NCI-H128 (cell line): ENCODE data around the gene LUC7L.
"Not testable (repeated sequence)": the region's sequence is repeated elsewhere in the genome, so short reads cannot be mapped to it uniquely, and the experiment has no call there.

Source experiments
- DNase-seq: peaks from one replicate; lab custom pipeline; 2025; ENCODE audit not compliant: unreplicated experiment; lab: John Stamatoyannopoulos, UW

Gene LUC7L

GRCh38 chr16:167122-167690, 62.0 kb downstream of the LUC7L start:
- no peak for DNase-seq

- no peak for DNase-seq
Observed at GRCh38 chr16:166375-167121, 62.7 kb downstream of the LUC7L start.

GRCh38 chr16:165539-166374, 63.5 kb downstream of the LUC7L start, which contains the start of gene HBM:
Gene HBM (plus strand): TSS chr16:165978. CDS start chr16:165998, 20 bp downstream.
- DNase-seq = no peak

GRCh38 chr16:164827-165538, 64.3 kb downstream of the LUC7L start:
- no peak for DNase-seq

- not testable (repeated sequence) for DNase-seq
Observed at GRCh38 chr16:164134-164823, 65.0 kb downstream of the LUC7L start.

GRCh38 chr16:163696-164095, 65.6 kb downstream of the LUC7L start:
- DNase-seq = not testable (repeated sequence)

DNA sequence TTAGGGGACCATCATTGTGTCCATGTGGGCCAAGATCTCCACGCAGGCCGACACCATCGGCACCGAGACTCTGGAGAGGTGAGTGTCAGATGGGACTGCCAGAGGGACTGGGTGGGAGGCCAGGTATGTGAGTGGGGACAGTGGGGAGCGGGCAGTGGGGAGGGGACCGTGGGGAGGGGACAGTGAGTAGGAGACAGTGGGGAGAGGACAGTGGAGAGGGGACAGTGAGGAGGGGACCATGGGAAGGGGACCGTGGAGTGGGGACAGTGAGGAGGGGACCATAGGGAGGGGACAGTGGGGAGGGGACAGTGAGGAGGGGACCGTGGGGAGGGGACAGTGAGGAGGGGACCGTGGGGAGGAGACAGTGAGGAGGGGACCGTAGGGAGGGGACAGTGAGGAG, 66.1 kb downstream of the LUC7L start:
- DNase-seq = not testable (repeated sequence)

GRCh38 chr16:162271-162991, 66.8 kb downstream of the LUC7L start:
- DNase-seq = no peak

DNA sequence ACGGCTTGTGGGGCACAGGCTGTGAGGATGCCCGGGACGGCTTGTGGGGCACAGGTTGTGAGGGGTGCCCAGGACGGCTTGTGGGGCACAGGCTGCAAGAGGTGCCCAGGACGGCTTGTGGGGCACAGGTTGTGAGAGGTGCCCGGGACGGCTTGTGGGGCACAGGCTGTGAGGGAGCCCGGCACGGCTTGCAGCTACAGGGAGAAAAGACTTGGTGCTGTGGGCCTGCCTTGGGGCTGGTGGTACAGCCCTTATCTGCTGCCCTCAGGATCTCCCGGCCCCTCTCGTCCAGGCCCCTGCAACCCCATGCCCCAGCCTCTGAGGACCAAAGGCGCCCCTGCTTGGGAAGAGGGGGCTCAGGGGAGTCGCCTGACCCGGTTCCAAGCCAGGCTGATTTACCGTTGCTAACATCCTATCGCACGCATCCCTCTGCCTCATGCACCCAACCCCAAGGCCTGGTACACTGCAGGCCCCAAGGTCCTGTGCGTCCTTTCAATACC, 68.5 kb downstream of the LUC7L start:
- no peak for DNase-seq

DNA sequence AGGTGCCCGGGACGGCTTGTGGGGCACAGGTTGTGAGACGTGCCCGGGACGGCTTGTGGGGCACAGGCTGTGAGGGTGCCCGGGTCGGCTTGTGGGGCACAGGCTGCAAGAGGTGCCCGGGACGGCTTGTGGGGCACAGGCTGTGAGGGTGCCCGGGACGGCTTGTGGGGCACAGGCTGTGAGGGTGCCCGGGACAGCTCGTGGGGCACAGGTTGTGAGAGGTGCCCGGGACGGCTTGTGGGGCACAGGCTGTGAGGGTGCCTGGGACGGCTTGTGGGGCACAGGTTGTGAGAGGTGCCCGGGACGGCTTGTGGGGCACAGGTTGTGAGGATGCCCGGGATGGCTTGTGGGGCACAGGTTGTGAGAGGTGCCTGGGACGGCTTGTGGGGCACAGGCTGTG, 69.0 kb downstream of the LUC7L start:
- not testable (repeated sequence) for DNase-seq

GRCh38 chr16:159136-159849, 70.0 kb downstream of the LUC7L start:
- no peak for DNase-seq

DNA sequence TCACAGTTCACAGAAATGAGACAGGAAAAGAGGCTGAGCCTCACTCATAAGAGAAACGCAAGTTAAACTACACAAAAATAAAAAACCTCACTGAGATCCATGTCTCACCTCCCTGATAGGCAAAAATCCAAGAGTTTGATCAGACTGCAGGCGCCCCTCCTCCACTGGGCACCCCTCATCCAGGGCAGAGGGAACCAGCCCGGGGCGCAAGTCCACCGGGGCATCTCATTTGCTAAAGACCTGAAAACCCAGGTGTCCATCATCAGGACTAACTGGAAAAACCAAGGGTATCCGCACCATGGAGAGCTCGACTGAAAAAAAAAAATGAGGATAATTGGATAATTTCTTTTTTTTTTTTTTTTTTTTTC, 74.2 kb downstream of the LUC7L start:
- DNase-seq = no peak

GRCh38 chr16:154217-155030, 74.8 kb downstream of the LUC7L start:
- no peak for DNase-seq

GRCh38 chr16:153550-154216, 75.6 kb downstream of the LUC7L start:
- not testable (repeated sequence) for DNase-seq

GRCh38 chr16:153129-153521, 76.1 kb downstream of the LUC7L start:
- DNase-seq = not testable (repeated sequence)

DNA sequence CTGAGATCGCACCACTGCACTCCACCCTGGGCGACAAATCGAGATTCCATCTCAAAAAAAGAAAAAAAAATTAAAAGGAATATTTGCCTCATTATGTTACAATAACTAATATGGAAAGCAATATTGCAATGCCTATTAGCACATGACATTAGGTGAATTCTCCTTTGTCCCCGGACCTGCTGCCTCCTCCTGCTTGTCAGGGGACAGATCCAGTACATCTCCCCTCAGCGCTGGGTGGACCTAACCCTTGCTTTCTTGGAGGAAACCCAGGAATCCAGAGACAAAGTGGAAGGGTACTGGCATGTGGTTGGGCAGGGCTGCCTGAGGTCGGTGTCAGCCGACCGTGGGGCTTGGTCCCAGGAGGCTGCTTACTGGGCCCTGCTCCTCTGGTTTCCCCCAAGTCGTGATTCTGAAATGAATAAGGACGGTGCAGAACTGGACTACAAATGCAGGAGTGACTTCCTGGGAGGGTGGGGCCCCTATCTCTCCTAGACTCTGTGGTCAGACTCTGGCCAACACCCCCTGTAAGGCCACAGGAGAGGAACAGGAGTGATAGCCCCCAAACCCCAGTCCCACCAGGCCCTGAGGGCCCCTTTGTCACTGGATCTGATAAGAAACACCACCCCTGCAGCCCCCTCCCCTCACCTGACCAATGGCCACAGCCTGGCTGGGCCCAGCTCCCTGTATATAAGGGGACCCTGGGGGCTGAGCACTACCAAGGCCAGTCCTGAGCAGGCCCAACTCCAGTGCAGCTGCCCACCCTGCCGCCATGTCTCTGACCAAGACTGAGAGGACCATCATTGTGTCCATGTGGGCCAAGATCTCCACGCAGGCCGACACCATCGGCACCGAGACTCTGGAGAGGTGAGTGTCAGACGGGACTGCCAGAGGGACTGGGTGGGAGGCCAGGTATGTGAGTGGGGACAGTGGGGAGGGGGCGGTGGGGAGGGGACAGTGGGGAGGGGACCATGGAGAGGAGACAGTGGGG, 76.8 kb downstream of the LUC7L start, which contains the start of gene HBZ:
HBZ (plus strand) TSS at position 504 of the 988 bp plus-strand sequence; CDS start at position 770, 266 bp downstream.
- DNase-seq = no peak
